Gastroesophageal sphincter (tissue), 4 donors: ENCODE measurements around the gene TBRG4. TPM values are rescaled to one million over a fixed set of nuclear protein-coding genes. Genes with fewer than 3 reads are reported as not detected.

Experiments
- ATAC-seq: fragments of 150-250 bp; one replicate; pipeline ENCODE4 v1.9.1; 2016; ENCODE audit warnings: mild to moderate bottlenecking, moderate library complexity
- H3K27ac ChIP-seq, 4 donors: fragments of 200-600 bp; sonication (generic) in 3 of 4; 1 replicate in 3 of 4; 2 replicates in 1 of 4; pipeline ENCODE4 v1.5.1; 2016 to 2019
- H3K27me3 ChIP-seq: fragments of 200-600 bp; sonication (generic); one replicate; pipeline ENCODE4 v1.5.1; 2019
- H3K36me3 ChIP-seq, 2 donors: fragments of 200-600 bp; sonication (generic); one replicate each; pipeline ENCODE4 v1.5.1; 2019; ENCODE audit warnings: control low read depth in 1 of 2
- H3K4me1 ChIP-seq, 3 donors: fragments of 200-600 bp; sonication (generic); 1 replicate in 2 of 3; 2 replicates in 1 of 3; pipeline ENCODE4 v1.5.1; 2016 to 2019; ENCODE audit warnings: control low read depth in 2 of 3
- H3K4me3 ChIP-seq, 2 donors: fragments of 200-600 bp; sonication (generic); one replicate each; pipeline ENCODE4 v1.5.1; 2019; ENCODE audit warnings: mild to moderate bottlenecking in 1 of 2, moderate library complexity in 1 of 2
- H3K9me3 ChIP-seq, 3 donors: fragments of 200-600 bp; sonication (generic); one replicate each; pipeline ENCODE4 v1.5.1; 2017 to 2019; ENCODE audit warnings: control low read depth in 2 of 3
- EP300 ChIP-seq: sonication (generic); formaldehyde crosslinking; IDR thresholded peaks from one replicate; pipeline ENCODE4 v1.6.1; 2017; ENCODE audit warnings: antibody characterized with exemption, mild to moderate bottlenecking
- POLR2A ChIP-seq, 2 donors: fragments of 450-650 bp; IDR thresholded peaks; one replicate each; pipeline ENCODE4 v1.6.1; 2017; ENCODE audit warnings: antibody characterized with exemption in 2 of 2, mild to moderate bottlenecking in 2 of 2, moderate library complexity in 1 of 2
- POLR2AphosphoS5 ChIP-seq: sonication (generic); formaldehyde crosslinking; IDR thresholded peaks from one replicate; pipeline ENCODE4 v1.6.1; 2017; ENCODE audit warnings: antibody characterized with exemption
- WGBS, 2 donors: methylation state at CpG; one replicate each; pipeline ENCODE4 v1.1.5; 2018; ENCODE audit warnings: low coverage in 1 of 2; 5-methylcytosine and 5-hydroxymethylcytosine counted together
- total RNA-seq, 4 donors: library from RNA; depleted of rRNA; stranded (reverse); fragments of >200 nt; gene quantifications; one replicate each; pipeline ENCODE4 v1.1.0, GENCODE V29; 2016
- TF ChIP-seq, protein P1 (sequence below), 4 experiments: fragments of 200-600 bp in 2 of 4; fragments of 450-650 bp in 2 of 4; sonication (generic) in 1 of 4; IDR thresholded peaks; one replicate each; pipeline ENCODE4 v1.5.1; 2017 to 2019; ENCODE audit warnings: antibody characterized with exemption in 4 of 4, mild to moderate bottlenecking in 2 of 4, moderate library complexity in 2 of 4

The TBRG4 gene
- total RNA-seq, 4 donors from 2014 or later: 38.7 to 66.6 (median 54.7) TPM

DNA sequence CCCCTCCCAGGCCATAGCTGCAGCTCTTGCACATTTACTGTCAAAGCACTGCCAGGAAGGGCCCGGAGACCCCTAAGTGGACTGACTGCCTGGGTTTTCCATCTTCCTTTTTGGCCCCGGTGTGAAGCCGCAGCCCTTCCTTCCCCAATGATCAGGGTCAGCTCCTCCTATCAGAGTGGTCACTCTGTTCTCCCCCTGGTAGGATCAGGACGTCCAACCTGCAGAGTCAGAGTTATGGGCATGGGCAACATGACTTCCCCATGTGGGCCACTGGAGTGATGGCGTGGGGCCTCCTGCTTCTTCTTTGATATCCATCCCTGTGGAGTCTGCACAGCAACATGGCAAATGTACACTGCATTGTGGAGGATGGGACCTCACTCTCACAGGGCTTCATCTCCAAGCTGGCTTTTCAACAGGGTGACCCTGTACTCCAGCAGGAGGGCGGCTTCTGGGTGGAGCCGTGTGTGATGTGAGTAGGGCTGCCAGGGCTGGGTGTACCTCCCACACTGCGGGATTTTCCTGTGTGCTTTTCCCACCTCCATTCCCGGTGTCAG, 39.7 kb upstream of the TBRG4 start:
- no peak overlapping the region for H3K4me3 ChIP-seq
- no peaks in the 10 kb centered on the region for H3K36me3 ChIP-seq
- TF ChIP-seq POLR2A (IDR thresholded peaks at IDR 0.05) (no peak), POLR2AphosphoS5 (no peak), EP300 (no peak)
- TF ChIP-seq, protein P1, sequence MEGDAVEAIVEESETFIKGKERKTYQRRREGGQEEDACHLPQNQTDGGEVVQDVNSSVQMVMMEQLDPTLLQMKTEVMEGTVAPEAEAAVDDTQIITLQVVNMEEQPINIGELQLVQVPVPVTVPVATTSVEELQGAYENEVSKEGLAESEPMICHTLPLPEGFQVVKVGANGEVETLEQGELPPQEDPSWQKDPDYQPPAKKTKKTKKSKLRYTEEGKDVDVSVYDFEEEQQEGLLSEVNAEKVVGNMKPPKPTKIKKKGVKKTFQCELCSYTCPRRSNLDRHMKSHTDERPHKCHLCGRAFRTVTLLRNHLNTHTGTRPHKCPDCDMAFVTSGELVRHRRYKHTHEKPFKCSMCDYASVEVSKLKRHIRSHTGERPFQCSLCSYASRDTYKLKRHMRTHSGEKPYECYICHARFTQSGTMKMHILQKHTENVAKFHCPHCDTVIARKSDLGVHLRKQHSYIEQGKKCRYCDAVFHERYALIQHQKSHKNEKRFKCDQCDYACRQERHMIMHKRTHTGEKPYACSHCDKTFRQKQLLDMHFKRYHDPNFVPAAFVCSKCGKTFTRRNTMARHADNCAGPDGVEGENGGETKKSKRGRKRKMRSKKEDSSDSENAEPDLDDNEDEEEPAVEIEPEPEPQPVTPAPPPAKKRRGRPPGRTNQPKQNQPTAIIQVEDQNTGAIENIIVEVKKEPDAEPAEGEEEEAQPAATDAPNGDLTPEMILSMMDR (IDR thresholded peaks at IDR 0.05): no peak

DNA sequence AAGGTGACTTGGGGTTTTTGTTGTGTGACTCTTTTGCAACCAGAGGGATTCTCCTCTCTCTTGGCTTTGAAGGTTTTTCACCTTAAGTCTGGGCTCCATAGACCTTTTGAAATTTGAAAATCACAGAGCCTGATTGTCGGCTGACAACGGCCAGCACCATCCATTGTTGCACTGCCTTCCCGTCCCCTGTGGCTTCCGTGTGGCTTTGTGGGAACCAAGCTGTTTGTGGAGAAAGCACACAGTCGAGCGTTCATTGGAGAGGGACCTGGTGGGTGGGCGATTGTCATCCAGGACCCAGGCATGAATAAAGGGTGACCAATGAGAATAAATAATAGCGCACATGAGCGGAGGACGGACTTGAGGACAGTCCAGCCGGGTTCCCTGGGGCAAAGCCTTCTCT, 38.7 kb upstream of the TBRG4 start:
- 79 to 100% methylated on average over 1 to 7 of the region's 11 CpGs for WGBS, 2 donors
- Histone ChIP-seq H3K9me3 (no peaks in the 10 kb centered on the region), H3K4me3 (no peak overlapping the region), H3K36me3 (no peaks in the 10 kb centered on the region), H3K27me3 (peaks cover 50% of the 10 kb centered on the region), H3K27ac (no peak overlapping the region), H3K4me1 (peaks cover 0 to 4% (median 0%) of the 10 kb centered on the region in 3 donors)
- no peak for ATAC-seq
- TF ChIP-seq, protein P1 (IDR thresholded peaks at IDR 0.05): no peak
- TF ChIP-seq EP300: no peak
- no peak for TF ChIP-seq POLR2A (IDR thresholded peaks at IDR 0.05)
- TF ChIP-seq POLR2AphosphoS5: no peak

More for the DNA sequence above, 39.7 kb upstream of the TBRG4 start:
- 77% methylated on average over 3 of the region's 9 CpGs; no CpG with 5 or more reads in 1 of the 2 donors for WGBS, 2 donors
- Histone ChIP-seq H3K27ac (no peak overlapping the region), H3K9me3 (no peaks in the 10 kb centered on the region), H3K4me1 (peaks cover 0 to 4% (median 0%) of the 10 kb centered on the region in 3 donors), H3K27me3 (peaks cover 49% of the 10 kb centered on the region)
- no peak for ATAC-seq

DNA sequence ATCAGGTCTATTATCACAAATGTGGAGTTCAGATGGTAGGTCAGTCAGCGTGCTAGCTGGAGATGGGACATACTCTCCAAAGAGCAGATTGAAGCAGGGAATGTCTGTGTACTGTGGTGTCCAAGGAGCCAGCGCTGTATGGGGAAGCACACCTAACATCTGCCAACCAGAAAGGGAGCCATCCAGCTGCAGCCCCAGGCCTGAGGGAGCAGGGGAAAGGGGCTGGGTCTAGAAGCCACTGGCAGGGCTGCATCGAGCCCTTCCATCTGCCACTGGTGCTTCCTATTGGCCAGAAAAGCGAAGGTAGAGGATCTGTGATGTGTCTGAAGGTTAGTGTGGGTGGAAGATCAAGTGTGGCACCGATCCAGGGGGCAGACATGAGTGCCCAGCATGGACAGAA, 38.1 kb upstream of the TBRG4 start:
- ATAC-seq: no peak
- no peak for TF ChIP-seq EP300
- TF ChIP-seq, protein P1 (IDR thresholded peaks at IDR 0.05): no peak
- no peak for TF ChIP-seq POLR2AphosphoS5
- no peak for TF ChIP-seq POLR2A (IDR thresholded peaks at IDR 0.05)
- peaks cover 53% of the 10 kb centered on the region for H3K27me3 ChIP-seq

DNA sequence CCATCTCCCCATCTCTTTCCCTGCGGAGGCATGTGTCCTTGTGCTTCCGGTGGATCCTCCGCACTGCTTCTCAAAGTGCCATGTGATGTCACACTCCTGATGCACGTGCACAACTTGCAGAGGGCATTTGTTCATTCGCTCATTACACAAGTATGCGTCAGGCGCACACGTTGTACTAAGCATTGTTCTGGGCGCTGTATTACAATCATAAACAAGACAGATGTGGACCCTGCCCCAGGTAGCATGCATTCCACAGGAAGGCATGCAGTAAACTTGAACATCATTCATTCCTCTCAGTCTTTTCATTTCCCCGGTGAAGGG, 37.1 kb upstream of the TBRG4 start:
- peaks cover 60% of the 10 kb centered on the region for H3K27me3 ChIP-seq
- TF ChIP-seq, protein P1 (IDR thresholded peaks at IDR 0.05): no peak
- no peak for TF ChIP-seq EP300
- TF ChIP-seq POLR2A (IDR thresholded peaks at IDR 0.05): no peak
- no peak for ATAC-seq
- H3K4me3 ChIP-seq: no peak overlapping the region
- H3K4me1 ChIP-seq: no peaks in the 10 kb centered on the region
- no peak overlapping the region for H3K27ac ChIP-seq
- 82 to 100% methylated on average over 1 to 10 of the region's 10 CpGs for WGBS, 2 donors
- no peaks in the 10 kb centered on the region for H3K9me3 ChIP-seq
- H3K36me3 ChIP-seq: no peaks in the 10 kb centered on the region

More for the DNA sequence above, 38.1 kb upstream of the TBRG4 start:
- no peak overlapping the region for H3K4me3 ChIP-seq
- H3K9me3 ChIP-seq: no peaks in the 10 kb centered on the region
- H3K27ac ChIP-seq: no peak overlapping the region
- 51% methylated on average over 3 of the region's 5 CpGs; no CpG with 5 or more reads in 1 of the 2 donors for WGBS, 2 donors
- no peaks in the 10 kb centered on the region for H3K36me3 ChIP-seq
- peaks cover 0 to under 1% (median 0%) of the 10 kb centered on the region in 3 donors for H3K4me1 ChIP-seq

DNA sequence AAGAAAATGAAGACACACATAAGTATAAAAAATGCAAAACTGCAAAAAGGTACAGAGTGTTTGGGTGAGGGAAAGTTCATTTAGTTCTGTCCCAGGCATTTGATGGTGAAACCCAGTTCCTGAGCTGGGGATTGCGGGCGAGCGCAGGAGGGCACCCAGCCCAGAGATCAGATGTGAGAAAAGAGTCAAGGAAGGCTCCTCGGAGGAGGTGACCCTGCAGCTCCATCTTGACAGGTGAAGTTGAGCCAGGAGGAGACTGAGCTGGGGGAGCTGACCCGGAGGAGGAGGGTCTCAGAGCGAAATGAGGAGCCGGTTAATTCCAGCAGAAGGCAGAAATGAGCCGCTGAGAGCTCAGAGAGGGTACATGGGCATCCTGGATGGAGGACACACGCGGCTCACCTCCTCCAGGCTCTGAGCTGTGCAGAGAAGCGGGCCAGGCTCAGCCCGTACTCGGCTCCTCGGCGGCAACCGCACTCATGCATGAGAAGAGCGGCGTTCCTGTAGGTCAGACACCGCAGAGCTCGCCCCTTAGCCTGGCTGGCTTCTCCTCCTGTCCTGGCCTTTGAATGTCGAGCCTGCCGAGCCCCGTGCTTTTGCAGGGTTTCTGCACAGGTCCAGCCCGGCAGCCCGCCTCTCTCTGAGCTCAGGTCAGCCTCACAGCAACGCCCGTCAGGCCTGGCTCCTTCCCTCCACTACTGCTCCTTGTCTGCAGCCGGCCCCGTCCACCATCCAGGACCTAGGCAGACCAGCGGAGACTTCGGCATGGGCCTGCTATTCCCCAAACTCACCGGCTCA, 36.6 kb upstream of the TBRG4 start:
- 20 to 60% methylated on average over 4 to 14 of the region's 32 CpGs for WGBS, 2 donors
- TF ChIP-seq, protein P1 (IDR thresholded peaks at IDR 0.05): no peak
- TF ChIP-seq POLR2A (IDR thresholded peaks at IDR 0.05): no peak
- no peak for TF ChIP-seq EP300
- no peak for TF ChIP-seq POLR2AphosphoS5
- no peaks in the 10 kb centered on the region for H3K4me1 ChIP-seq
- no peak for ATAC-seq
- no peak overlapping the region for H3K4me3 ChIP-seq
- no peaks in the 10 kb centered on the region for H3K9me3 ChIP-seq
- peaks cover 60% of the 10 kb centered on the region for H3K27me3 ChIP-seq
- no peaks in the 10 kb centered on the region for H3K36me3 ChIP-seq
- no peak overlapping the region for H3K27ac ChIP-seq
